GM21447 (cell line): ENCODE measurements around the gene SRPK1.

Source experiments
- ATAC-seq: cut with Tn5 transposase; IDR thresholded peaks from one replicate; pipeline ENCODE4 v1.9.1; 2021; ENCODE audit not compliant: unreplicated experiment

The SRPK1 gene

GRCh38 chr6:35903679-35904078 is 17.2 kb downstream of the SRPK1 start:
- no peak for ATAC-seq

- ATAC-seq, result no peak
These were observed 20.4 kb downstream of the SRPK1 start for GRCh38 chr6:35900448-35900847.

- ATAC-seq, result no peak
These were observed 22.9 kb downstream of the SRPK1 start for GRCh38 chr6:35898003-35898402.

- no peak for ATAC-seq
These were observed 23.4 kb downstream of the SRPK1 start for GRCh38 chr6:35897486-35897885.

- ATAC-seq, result no peak
These were observed 23.9 kb downstream of the SRPK1 start for GRCh38 chr6:35897036-35897435.

GRCh38 chr6:35896228-35896627 is 24.7 kb downstream of the SRPK1 start:
- no peak for ATAC-seq

GRCh38 chr6:35895560-35895959 is 25.3 kb downstream of the SRPK1 start:
- ATAC-seq, result no peak

GRCh38 chr6:35894776-35895175 is 26.1 kb downstream of the SRPK1 start:
- ATAC-seq, result no peak

- no peak for ATAC-seq
These were observed 27.7 kb downstream of the SRPK1 start for GRCh38 chr6:35893246-35893645.

- ATAC-seq, result no peak
These were observed 28.4 kb downstream of the SRPK1 start for GRCh38 chr6:35892482-35892881.

GRCh38 chr6:35879151-35879550 is 41.7 kb downstream of the SRPK1 start:
- ATAC-seq, result no peak

GRCh38 chr6:35876902-35877301 is 44.0 kb downstream of the SRPK1 start:
- ATAC-seq, result no peak

- no peak for ATAC-seq
These were observed 46.2 kb downstream of the SRPK1 start for GRCh38 chr6:35874730-35875129.

GRCh38 chr6:35859367-35859766 is 61.5 kb downstream of the SRPK1 start:
- ATAC-seq, result no peak

- no peak for ATAC-seq
These were observed 63.0 kb downstream of the SRPK1 start for GRCh38 chr6:35857853-35858252.

GRCh38 chr6:35856250-35856649 is 64.6 kb downstream of the SRPK1 start:
- no peak for ATAC-seq

GRCh38 chr6:35852994-35853393 is 67.9 kb downstream of the SRPK1 start:
- no peak for ATAC-seq

GRCh38 chr6:35850208-35850607 is 70.7 kb downstream of the SRPK1 start:
- no peak for ATAC-seq

GRCh38 chr6:35844290-35844689 is 76.6 kb downstream of the SRPK1 start:
- ATAC-seq, result no peak

- no peak for ATAC-seq
These were observed 78.5 kb downstream of the SRPK1 start for GRCh38 chr6:35842381-35842780.

- ATAC-seq, result no peak
These were observed 81.9 kb downstream of the SRPK1 start for GRCh38 chr6:35839019-35839418.

- no peak for ATAC-seq
These were observed 87.4 kb downstream of the SRPK1 start for GRCh38 chr6:35833536-35833935.

GRCh38 chr6:35831257-35832007 is 89.5 kb downstream of the SRPK1 start:
- no peak for ATAC-seq
